ENCODE data around the gene LGR4.

DNA sequence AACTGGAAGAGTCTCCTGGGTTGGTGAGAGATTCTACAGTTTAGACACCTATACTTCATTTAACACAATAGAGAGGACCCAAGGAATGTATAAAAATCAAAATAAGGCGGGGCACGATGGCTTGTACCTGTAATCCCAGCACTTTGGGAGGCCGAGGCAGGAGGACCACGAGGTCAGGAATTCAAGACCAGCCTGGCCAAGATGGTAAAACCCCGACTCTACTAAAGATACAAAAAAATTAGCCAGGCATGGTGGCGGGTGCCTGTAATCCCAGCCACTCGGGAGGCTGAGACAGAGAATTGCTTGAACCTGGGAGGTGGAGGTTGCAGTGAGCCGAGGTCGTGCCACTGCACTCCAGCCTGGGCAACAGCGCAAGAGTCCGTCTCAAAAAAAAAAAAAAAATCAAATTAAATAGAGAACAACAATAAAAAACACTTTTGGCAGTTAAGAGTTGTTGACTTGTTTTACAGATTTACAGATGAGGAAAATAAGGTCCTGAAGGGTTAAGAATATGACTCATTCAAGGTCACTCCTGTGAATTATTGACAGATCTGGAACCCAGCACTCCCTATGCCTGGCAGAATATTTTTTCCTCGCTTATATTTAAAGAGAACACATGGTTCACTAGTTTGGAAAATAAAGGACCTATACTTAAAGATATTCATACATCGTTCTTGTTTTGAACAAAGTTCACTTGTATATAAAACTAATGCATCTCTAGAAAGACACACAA is 5.2 kb downstream of the LGR4 start:
- no peak for TF ChIP-seq EZH2 (IDR thresholded peaks at IDR 0.05; ENCODE audit: insufficient read depth, poor library complexity, severe bottlenecking)
- TF ChIP-seq EZH2phosphoT487 (IDR thresholded peaks at IDR 0.05; ENCODE audit: insufficient read depth, low read depth): no peak
